Endothelial cell of umbilical vein (primary cell): ENCODE results near the gene FTO. TPM values are rescaled to one million over a fixed set of nuclear protein-coding genes. Genes with fewer than 3 reads are reported as not detected.

Experiments
- BruUV-seq: library from RNA; stranded (reverse); fragments of 400-500 nt; replicated peaks from 2 replicates; lab custom pipeline; 2021; lab: Mats Ljungman, UMichigan
- CTCF ChIA-PET: fragments of 300-600, 350-600 bp; sonication (Branson Sonifier 250); formaldehyde crosslinking; loops from one replicate; lab custom pipeline; 2021; ENCODE audit warnings: antibody characterized with exemption, inconsistent platforms; lab: Charles Lee
- POLR2A ChIA-PET: fragments of 300-600, 350-600 bp; sonication (Branson Sonifier 250); formaldehyde crosslinking; loops from one replicate; lab custom pipeline; 2021; ENCODE audit warnings: antibody characterized with exemption, inconsistent platforms; lab: Charles Lee
- DNase-seq: peaks from one replicate; pipeline ENCODE4 v3.0.0-alpha.2; 2011; ENCODE audit warnings: low read depth, low spot score
- FAIRE-seq: peaks from 2 replicates; lab custom pipeline; 2011; peaks lifted over from hg19 to GRCh38; lab: Jason Lieb, UNC
- H2AFZ ChIP-seq: 2 replicates; pipeline ENCODE4 v1.6.0; 2012; ENCODE audit warnings: low read depth, low read length, control low read depth, inconsistent platforms
- H3K27ac ChIP-seq: 2 replicates; pipeline ENCODE4 v1.5.1; 2011; ENCODE audit warnings: low read depth, mild to moderate bottlenecking, control low read depth, low read length, moderate library complexity; ENCODE audit not compliant: insufficient read depth
- H3K27me3 ChIP-seq, 2 experiments: 2 replicates each; pipeline versions ENCODE4 v1.6.0 to v1.6.1; 2011; ENCODE audit warnings: low read length in 2 of 2, mixed read lengths in 1 of 2; ENCODE audit not compliant: control insufficient read depth in 2 of 2, insufficient read depth in 2 of 2
- H3K36me3 ChIP-seq, 2 experiments: 2 replicates in 1 of 2; 3 replicates in 1 of 2; pipeline ENCODE4 v1.5.1; 2011; ENCODE audit warnings: low read length in 2 of 2, mild to moderate bottlenecking in 1 of 2, moderate library complexity in 1 of 2; ENCODE audit not compliant: control insufficient read depth in 2 of 2, insufficient read depth in 2 of 2; ENCODE audit errors: extremely low read depth in 1 of 2
- H3K4me1 ChIP-seq: 3 replicates; pipeline ENCODE4 v1.5.1; 2011; ENCODE audit warnings: mild to moderate bottlenecking, low read length; ENCODE audit not compliant: control insufficient read depth, insufficient read depth; ENCODE audit errors: extremely low read depth
- H3K4me2 ChIP-seq: 2 replicates; pipeline ENCODE4 v1.6.1; 2011; ENCODE audit warnings: low read length, control low read depth, mixed read lengths; ENCODE audit not compliant: insufficient read depth
- H3K4me3 ChIP-seq, 3 experiments: fragments of 200-600 bp in 1 of 3; sonication (generic), shearing (Covaris generic) in 1 of 3; replicated peaks in 1 of 3; 2 replicates each; pipeline ENCODE4 v1.5.1; 2011 to 2016; ENCODE audit warnings: control low read depth in 3 of 3, low read length in 3 of 3, mild to moderate bottlenecking in 2 of 3, inconsistent platforms in 1 of 3, low read depth in 1 of 3, moderate library complexity in 1 of 3; ENCODE audit not compliant: insufficient read depth in 1 of 3
- H3K79me2 ChIP-seq: 2 replicates; pipeline ENCODE4 v1.6.0; 2012; ENCODE audit warnings: low read length, inconsistent platforms; ENCODE audit not compliant: control insufficient read depth, insufficient read depth
- H3K9ac ChIP-seq: replicated peaks from 2 replicates; pipeline ENCODE3; 2011; ENCODE audit warnings: low read length, control low read depth; ENCODE audit not compliant: insufficient read depth; ENCODE audit errors: extremely low read depth
- H3K9me1 ChIP-seq: replicated peaks from 3 replicates; pipeline ENCODE4 v1.6.0; 2011; ENCODE audit warnings: mild to moderate bottlenecking, low read length; ENCODE audit not compliant: control insufficient read depth, insufficient read depth; ENCODE audit errors: extremely low read depth
- H3K9me3 ChIP-seq: replicated peaks from 2 replicates; pipeline ENCODE4 v1.5.1; 2012; ENCODE audit warnings: low read length, inconsistent platforms; ENCODE audit not compliant: control insufficient read depth, insufficient read depth
- H4K20me1 ChIP-seq: replicated peaks from 2 replicates; pipeline ENCODE3; 2011; ENCODE audit warnings: mild to moderate bottlenecking, low read length; ENCODE audit not compliant: control insufficient read depth, insufficient read depth; ENCODE audit errors: extremely low read depth
- CTCF ChIP-seq, 2 donors: IDR thresholded peaks; 1 replicate in 1 of 2; 2 replicates in 1 of 2; pipeline ENCODE4 v1.5.1; 2011; ENCODE audit warnings: low read length in 2 of 2, mild to moderate bottlenecking in 2 of 2, moderate library complexity in 2 of 2, control low read depth in 1 of 2, inconsistent platforms in 1 of 2, low read depth in 1 of 2; ENCODE audit not compliant: insufficient read depth in 1 of 2; ENCODE audit errors: extremely low read depth in 1 of 2
- EZH2 ChIP-seq: IDR thresholded peaks from 2 replicates; pipeline ENCODE4 v1.6.1; 2012; ENCODE audit warnings: borderline replicate concordance, low read depth, mild to moderate bottlenecking, moderate library complexity, low read length, inconsistent platforms; ENCODE audit not compliant: severe bottlenecking
- FOS ChIP-seq: IDR thresholded peaks from 2 replicates; pipeline ENCODE4 v1.6.1; 2011; ENCODE audit warnings: mild to moderate bottlenecking, low read length, moderate library complexity, borderline replicate concordance; ENCODE audit not compliant: insufficient read depth
- GATA2 ChIP-seq: IDR thresholded peaks from 2 replicates; pipeline ENCODE4 v1.7.0; 2011; ENCODE audit warnings: low read depth, mild to moderate bottlenecking, moderate library complexity, mixed read lengths, low read length; ENCODE audit not compliant: insufficient read length, insufficient read depth
- JUN ChIP-seq: IDR thresholded peaks from 2 replicates; pipeline ENCODE4 v1.6.1; 2011; ENCODE audit warnings: borderline replicate concordance, low read depth; ENCODE audit not compliant: insufficient read length, insufficient read depth
- MAX ChIP-seq: IDR thresholded peaks from 2 replicates; pipeline ENCODE4 v1.6.1; 2011; ENCODE audit not compliant: insufficient read depth, insufficient read length
- MYC ChIP-seq: IDR thresholded peaks from one replicate; pipeline ENCODE4 v1.6.1; 2011; ENCODE audit warnings: mild to moderate bottlenecking, low read depth, low read length
- POLR2A ChIP-seq: IDR thresholded peaks from 2 replicates; pipeline ENCODE4 v1.6.1; 2012; ENCODE audit warnings: low read depth, mild to moderate bottlenecking, control low read depth, low read length
- POLR2AphosphoS5 ChIP-seq: IDR thresholded peaks from 2 replicates; pipeline ENCODE4 v1.6.1; 2012; ENCODE audit warnings: low read depth, mild to moderate bottlenecking, control low read depth, low read length, moderate library complexity; ENCODE audit not compliant: insufficient read depth
- dilution Hi-C: fragments of 300-500 bp; cut with MboI; formaldehyde crosslinking; loops from one replicate; pipeline ENCODE4 v1.15.0; 2019; ENCODE audit warnings: low sequenced_read_pairs; ENCODE audit not compliant: extremely low pct_ligation_motif_present
- intact Hi-C: fragments of 100-400 bp; cut with micrococcal nuclease; formaldehyde crosslinking; loops from one replicate; pipeline ENCODE4 v1.10.0; 2022
- polyA plus RNA-seq, 4 experiments: library from polyadenylated mRNA; depleted of rRNA in 3 of 4; stranded (reverse) in 3 of 4; unstranded in 1 of 4; fragments of >200 nt; gene quantifications; 2 replicates each; pipeline versions ENCODE4 v1.2.1 to v1.2.3, GENCODE V29; 2011 to 2012; ENCODE audit warnings: missing spikeins in 1 of 4
- total RNA-seq: library from RNA; stranded (reverse); gene quantifications from 2 replicates; pipeline ENCODE4 v1.2.3, GENCODE V29; 2021

Gene FTO
- total and polyA plus RNA-seq, 2 donors (not counting 3 experiments of a cell fraction or from before 2014, with no cell fraction given): 48.6 to 87.1 TPM

GRCh38 chr16:54048586-54049495, 344.9 kb downstream of the FTO start:
- Histone ChIP-seq H4K20me1 (no peaks in the 10 kb centered on the region), H3K27me3 (no peaks in the 10 kb centered on the region), H3K79me2 (no peaks in the 10 kb centered on the region), H3K9me1 (no peaks in the 10 kb centered on the region), H3K27ac (no peak overlapping the region), H3K36me3 (no peaks in the 10 kb centered on the region), H3K9ac (no peak overlapping the region), H3K9me3 (no peaks in the 10 kb centered on the region), H3K4me2 (no peak overlapping the region), H3K4me3 (no peak overlapping the region), H3K4me1 (no peaks in the 10 kb centered on the region), H2AFZ (no peak overlapping the region)
- DNase-seq (no peak), FAIRE-seq (no peak)
- POLR2A ChIA-PET: no interaction called here
- dilution Hi-C loops (no loop called here), intact Hi-C loops (no loop called here)
- BruUV-seq: no TSS peak
- TF ChIP-seq POLR2A (no peak), CTCF (IDR thresholded peaks at IDR 0.05; ENCODE audit: extremely low read depth in 1 of 2, insufficient read depth in 1 of 2, low read depth in 1 of 2, low read length in 2 of 2) (no peak), EZH2 (no peak), POLR2AphosphoS5 (no peak), GATA2 (no peak), MAX (no peak), MYC (no peak), JUN (no peak), FOS (no peak)
- CTCF ChIA-PET: no interaction called here
